ENCODE measurements around the gene IL12B.
"Not testable (repeated sequence)": the region's sequence is repeated elsewhere in the genome, so short reads cannot be mapped to it uniquely, and the experiment has no call there.

IL12B gene

DNA sequence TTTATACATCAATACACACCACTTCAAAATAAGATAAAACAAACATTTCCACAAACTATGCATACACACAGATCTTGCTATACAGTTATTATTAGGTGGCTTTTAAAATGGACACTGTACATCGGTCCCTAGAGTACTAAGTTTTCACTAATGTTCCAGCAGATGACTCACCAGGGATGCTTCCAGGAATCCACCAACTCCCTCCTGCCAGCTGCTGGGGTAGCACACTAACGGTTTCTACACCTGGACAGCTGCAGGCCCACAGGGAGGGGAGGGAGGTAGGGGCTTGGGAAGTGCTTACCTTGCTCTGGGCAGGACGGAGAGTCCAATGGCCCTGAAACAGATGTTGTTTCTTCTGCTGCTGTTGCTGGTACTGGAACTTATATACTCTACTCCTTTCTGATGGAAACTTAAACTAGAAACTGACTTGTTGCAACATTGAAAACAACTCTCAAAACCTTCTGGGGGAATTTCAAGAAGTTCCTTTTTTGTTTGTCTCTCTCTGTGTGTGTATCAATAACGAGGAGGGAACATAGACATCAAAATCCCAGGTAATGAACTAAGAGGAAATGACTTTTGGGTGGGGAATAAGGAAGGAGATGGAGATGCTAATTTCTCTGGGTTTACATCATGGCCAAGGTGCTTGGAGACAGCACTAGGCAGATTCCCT, at the start of gene IL12B:
Gene IL12B (minus strand): TSS at position 357 of the 670 bp plus-strand sequence. CDS start 3,705 bp downstream, outside the sequence.
- DNase-seq = no peak

DNA sequence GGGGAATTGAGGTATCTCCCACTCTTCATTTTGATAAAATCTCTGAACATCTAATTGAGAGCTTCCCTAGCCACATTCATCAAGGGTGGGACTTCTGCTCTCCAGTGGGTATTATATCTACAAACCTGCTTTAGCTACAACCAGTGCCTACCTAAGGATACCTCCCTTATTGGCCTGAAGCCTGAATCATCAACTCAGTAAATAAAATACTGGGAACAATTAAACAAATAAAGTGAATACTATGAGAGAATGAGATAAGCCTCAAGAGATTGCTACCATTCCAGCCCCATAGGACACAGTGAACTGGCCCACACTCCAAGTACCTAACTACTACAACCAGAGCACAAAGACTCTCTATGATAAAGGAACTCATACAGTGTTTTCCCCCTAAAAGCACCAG, 47.4 kb upstream of the IL12B start:
- DNase-seq = no peak

DNA sequence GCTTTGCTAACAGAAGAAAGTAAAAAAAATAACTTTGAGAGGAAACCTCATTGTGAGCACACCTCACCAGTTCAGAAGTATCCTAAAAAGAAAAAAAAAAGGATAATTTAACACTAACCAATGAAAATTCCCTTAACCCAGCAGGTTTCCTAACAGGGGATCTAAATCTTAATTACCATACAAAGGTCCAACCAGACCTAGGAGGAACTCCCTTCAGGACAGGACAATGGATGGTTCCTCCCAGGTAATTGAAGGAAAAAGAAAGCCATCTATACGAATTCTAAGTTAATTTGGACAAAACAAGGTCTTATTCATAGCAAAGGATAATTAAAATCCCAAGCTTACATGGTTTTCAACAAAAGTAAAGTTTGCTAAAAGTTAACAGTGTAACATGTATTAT, 37.6 kb upstream of the IL12B start:
- DNase-seq = not testable (repeated sequence)

DNA sequence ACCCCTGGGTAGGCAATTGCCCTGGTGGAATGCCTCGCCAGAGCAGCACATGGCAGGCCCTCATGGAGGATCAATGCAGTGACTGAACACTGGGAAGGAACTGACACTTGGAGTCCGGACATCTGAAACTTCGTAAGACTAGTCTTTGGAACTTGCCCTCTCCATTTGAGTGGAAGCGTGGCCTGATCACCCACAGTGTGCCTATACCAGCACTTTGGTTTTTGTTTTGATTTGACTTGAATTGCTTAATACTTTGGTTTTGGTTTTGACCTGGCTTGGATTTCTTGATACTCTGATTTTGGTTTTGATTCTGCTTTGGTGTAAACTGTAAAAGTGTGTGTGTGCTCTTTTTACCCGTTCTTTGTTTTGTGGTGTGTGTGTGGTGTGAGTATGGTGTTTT, 36.5 kb upstream of the IL12B start:
- not testable (repeated sequence) for DNase-seq

DNA sequence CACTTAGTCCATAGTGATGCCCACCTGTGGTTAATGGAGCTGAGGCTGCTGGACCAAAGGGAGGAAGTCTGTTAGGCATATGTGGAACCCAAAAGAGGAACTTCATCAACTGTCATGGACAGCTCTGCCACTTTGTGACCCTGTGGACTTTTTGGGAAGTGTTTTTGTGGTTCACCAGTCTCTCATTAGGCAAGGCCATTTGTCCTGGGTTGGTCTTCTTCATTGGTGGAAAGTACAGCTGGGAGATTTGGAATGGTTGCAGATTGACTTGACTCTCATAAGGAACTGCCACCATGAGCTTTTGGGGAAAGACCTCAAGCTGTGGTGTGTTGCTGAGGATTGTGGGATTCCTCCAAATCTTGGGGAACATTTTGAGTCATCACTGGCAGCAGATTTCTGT, 31.9 kb upstream of the IL12B start:
- no peak for DNase-seq

DNA sequence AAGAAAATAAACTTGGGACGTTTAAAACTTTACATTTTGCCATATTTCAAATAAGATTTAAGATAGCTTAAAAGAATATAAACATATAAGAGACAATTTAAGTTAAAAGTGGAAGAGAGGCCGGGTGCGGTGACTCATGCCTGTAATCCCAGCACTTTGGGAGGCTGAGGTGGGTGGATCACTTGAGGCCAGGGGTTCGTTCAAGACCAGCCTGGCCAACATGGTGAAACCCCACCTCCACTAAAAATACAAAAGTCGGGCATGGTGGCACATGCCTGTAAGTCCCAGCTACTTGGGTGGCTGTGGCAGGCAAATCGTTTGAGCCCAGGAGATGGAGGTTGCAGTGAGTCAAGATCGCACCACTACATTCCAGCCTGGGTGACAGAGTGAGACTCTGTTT, 29.6 kb upstream of the IL12B start:
- not testable (repeated sequence) for DNase-seq

DNA sequence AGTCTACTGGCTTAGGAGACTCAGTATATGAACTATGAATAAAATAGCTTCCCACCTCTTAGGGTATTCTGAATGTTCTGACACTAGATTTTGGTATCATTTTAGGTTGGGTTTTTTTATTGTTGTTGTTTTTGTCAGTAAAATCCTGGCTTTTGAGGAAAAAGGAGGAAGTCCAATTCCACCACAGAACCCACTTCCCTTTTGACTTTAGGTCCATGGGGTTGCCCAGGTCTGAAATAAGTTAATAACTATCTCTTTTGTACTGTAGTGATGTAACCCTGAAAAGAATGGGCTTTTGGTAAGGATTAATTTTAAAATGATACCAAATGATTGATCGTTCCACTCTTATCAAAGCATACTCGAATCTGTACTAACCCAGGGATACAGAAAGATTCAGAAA, 29.1 kb upstream of the IL12B start:
- DNase-seq = no peak

DNA sequence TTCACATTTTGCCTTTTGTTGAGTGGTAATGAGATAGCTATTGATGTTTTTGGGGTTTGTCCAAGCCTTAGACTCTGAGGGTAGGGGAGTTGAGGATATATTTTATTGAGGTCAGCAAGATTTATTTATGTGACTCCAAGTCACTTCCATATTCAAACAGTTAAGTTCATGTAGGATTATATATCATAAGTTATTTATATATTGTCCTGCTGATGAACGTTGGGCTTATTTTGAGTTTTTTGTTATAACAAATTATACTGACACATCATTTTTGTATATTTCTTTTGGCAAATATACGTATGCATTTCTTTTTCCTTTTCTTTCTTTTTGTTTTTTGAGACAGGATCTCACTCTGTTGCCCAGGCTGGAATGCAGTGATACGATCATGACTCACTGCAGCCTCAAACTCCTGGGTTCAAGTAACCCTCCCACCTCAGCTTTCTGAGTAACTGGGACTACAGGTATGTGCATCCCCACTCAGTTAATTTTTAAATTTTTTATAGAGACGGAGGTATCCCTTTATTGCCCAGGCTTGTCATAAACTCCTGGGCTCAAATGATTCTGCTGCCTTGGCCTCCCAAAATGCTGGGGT, 23.5 kb upstream of the IL12B start:
- DNase-seq = no peak

DNA sequence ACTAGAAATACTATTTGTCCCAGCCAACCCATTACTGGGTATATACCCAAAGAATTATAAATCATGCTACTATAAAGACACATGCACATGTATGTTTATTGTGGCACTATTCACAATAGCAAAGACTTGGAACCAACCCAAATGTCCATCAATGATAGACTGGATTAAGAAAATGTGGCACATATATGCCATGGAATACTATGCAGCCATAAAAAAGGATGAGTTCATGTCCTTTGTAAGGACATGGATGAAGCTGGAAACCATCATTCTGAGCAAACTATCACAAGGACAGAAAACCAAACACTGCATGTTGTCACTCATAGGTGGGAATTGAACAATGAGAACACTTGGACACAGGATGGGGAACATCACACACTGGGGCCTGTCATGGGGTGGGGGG, 20.4 kb upstream of the IL12B start:
- not testable (repeated sequence) for DNase-seq

DNA sequence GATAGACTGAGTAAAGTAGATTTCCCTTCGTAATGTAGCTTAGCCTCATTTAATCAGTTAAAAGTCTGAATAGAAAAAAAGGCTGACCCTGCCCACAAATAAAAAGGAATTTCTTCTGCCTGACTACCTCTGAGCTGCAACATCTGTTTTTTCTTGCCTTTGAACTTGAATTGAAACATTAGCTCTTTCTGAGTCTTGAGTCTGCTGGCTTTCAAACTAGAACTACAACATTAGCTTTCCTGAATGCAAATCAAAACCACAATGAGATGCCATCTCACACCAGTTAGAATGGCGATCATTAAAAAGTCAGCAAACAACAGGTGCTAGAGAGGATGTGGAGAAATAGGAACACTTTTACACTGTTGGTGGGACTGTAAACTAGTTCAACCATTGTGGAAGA, 19.9 kb upstream of the IL12B start:
- not testable (repeated sequence) for DNase-seq

DNA sequence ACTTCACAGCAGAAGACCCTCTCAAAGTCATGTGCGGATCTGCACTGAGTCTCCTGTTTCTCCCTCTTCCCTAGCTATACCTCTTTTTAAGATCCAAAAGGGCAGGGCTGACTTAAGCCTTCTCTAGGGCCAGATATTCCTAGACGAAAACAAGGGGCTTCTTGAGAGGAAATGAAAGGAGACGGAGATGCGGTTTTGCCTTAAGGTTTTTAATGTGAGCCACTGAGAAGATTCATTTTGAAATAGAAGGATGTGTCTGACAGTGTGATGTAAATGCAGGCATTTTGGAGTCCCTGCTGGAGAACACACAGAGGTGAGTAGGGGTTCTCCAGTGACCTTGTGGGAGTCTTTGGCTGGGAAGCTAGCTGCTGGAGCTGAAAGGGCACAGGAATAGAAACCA, 15.6 kb upstream of the IL12B start:
- DNase-seq = no peak

DNA sequence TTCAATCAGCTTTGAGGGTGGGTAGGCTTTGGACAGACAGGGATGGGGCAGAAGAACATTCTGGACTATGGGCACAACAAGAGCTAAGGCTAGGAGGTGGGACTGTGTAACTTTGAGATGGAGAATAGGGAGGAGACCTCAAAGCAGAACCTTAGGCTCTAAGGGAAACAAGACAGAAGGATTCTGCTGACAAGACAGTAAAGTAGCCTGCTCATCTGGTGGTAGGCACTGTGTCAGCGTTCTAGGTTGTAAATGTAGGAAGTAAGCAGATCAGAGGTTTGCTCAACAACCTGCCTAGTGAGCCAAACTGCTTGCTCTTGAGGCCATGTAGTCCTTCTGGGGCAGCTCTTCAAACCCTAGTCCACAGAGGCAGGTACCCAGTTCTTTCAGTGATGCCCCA, 15.0 kb upstream of the IL12B start:
- no peak for DNase-seq

DNA sequence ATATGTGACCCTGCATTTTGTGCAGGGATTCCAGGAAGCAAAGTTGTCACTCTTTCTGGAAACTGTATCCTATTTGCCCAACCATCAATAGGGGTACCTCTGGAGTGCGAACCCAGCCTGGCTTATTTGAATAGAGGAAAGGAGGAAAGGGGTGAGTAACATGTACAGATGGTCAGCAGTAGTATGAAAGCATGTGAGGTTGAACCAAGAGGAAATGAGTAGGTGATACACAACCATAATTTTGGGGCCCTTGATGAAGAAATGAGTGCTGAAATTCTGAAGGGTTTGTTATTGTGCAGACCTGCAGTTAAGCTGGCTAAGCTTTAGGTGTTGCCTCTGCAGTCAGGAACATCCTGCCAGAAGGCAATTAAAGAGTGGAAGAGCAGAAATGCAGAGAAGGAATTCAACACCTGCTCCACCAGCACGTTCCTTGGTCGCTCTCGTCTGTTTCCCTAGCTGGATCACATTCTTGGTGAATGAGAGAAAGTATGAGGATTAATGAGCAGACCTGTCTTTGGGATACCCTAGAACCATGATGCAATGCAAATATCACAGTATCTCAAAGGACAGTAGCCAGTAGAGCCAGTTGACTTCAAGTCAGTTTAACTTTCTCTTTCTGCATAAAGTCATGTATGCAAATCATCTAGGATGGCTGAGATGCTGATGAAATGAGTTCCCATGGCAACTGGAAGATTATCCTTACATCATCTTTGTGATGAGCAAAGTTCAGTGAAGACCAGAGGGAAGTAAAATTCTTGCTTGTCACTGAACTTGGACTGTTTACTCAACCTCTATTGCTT, 13.2 kb upstream of the IL12B start:
- DNase-seq = no peak

DNA sequence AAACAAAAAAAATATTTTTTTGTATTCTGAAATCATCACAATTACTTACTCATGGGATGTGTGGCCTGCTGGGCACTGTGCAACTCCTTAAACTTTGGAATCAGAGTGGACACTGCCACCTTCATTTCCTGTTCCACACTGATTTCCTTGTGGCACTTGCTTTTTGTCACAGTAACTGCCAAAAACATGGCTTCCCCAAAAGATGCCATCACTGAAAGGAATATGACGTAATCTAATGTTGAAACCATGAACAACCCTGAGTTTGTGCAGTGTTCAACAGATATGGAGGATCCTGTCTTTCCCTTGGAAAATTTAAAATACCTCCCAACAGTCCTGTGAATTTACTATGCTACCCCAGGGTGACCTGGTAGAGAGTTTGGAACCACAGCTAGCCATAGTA, 12.6 kb upstream of the IL12B start:
- no peak for DNase-seq

DNA sequence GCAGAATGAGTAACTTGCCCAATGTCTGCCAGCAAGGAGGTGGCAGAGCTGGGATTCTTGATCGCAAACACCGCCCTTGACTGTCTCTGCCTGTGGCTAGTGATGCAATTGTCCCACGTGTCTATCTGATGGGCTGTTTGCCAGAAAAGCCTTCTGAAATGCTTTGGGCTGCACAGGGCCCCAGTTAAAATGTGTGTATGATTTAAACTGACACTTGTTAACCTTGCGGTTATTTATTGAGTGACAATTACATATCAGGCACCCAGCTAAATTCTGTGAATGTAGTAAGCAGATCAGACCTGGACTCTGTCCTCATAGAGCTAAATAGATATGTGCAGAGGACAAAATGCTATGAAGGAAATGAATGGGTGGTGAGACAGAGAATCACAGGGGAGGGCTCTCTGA, 11.6 kb upstream of the IL12B start:
- peak; percentile 66 for DNase-seq

DNA sequence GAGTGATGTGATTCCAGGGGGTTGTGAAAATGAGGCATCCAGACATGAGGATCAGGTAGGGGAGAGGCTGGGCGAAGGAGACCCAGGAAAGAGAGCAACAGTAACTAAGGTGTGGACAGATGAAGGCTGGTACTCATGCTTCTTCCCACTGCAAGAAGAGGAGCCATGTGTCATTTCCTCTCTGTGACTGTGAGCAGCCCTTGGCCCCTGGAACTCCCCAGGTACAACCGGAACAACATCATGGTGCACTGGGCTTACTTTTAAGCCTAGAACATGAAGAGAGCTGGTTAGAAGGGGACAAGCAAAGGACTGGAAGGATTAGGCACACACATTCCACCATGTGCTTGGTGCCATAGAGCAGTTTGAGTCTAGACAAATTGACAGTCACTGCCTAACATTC, 10.9 kb upstream of the IL12B start:
- no peak for DNase-seq

DNA sequence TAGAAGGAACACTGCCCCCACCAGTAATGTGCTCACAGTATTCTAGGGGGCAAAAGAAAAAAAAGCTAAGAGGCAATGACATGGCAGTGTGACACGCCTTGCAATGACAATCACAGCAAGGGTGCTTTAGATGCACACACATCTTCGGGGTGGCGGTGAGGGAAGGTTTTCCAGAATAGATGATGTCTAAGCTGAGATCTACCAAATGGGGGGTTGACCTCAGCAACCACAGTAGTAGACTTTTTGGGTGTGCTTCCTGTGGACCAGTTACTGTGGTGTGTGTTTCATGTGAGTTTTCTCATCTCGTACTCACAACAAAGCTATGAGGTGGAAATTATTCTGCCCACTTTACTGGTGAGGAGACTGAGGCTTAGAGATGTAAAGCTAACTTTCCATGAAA, 10.2 kb upstream of the IL12B start:
- DNase-seq = no peak

DNA sequence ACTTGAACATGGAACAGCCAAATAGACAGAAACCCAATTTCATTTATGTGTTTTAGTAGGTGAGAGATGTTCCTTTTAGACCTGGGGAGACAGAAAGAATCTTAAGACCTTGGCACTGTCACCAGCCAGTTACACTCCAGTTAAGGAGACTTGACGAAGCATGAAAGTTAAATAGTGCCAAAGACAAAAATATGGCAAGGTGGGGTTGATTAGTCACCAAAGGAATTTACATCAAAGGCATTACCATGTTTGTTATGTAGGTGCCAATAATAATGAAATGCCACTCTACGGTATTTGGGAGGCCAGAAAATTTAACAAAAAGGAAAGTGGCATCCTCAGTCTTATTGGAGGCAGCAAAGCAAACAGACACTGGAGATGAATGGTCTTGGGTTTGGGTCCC, 9.2 kb upstream of the IL12B start:
- DNase-seq = no peak

DNA sequence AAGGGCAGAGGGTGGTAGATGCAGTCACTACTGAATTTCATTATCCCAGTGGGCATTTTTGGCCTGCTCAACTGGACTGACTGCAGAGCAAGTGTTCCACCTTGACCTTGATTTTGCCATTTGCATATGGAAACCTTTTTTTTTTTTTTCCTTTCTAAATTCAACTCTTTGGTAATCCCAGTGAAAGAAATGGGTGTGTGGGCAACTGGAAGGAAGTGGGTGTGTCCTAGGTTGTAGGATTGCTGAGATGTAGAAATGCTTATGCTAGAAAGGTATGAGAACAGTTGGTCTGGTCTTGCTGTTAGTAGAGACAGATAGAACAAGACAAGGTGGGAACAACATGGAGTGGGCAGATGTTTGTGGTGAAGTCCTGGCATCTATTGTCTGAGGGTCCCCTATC, 7.8 kb upstream of the IL12B start:
- no peak for DNase-seq

DNA sequence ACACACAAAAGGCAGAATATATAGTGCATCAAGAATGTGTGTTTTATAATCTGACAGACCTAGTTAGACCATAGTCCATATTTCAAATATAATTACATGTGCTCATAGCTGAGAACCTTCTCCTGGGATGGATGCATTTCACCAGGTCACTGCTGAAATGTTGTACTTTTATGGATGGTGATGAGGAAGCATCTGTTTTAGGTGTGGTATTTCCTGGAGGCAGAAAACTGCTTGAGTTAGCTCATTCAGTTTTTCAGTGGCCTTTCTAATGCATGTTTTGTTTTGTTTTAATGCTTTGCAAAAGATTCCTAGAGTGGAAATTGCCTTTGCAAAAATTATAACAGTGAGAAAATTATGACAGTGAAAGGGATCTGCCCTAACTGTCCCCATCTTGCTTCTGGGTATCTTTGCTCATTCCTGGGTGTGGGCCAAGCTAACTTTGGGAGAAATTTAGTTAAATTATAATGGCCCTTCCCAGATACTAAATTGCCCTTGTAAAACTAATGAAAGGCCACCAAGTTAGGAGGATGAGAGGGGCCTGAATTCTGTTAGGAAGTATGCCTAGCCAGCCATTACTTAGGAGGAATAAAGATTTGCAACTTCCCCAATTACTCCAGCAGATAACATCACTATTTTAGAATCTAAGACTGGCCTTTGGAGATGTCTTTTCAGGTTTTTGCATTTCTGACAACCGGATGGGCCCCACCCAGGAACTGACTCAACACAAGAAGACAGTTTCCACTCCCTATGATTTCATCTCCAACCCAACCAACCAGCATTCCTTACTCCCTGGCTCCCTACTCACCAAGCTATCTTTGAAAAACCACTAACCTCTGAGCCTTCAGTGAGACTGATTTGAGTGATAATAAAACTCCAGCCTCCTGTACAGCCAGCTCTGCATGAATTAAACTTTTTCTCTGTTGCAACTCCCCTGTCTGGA, 7.0 kb upstream of the IL12B start:
- DNase-seq = no peak

DNA sequence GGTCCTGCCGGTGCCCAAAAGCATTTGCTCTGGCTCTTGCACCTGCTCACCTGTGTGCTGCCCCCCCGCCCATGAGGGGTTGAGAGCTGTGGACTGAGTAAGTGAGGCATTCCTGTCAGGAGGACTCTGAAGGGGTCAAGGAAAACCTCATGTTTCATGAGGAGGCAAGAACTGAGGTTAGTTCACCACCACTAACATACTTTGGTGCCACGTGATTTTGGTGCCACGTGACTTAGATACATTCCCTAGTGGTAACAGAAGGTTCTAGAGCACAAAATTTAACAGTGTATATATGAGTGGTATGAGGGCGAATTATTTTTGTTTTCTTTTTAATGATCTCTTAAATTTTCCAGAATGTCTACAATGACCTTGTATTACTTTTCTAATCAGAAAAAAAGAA, 6.3 kb upstream of the IL12B start:
- no peak for DNase-seq

DNA sequence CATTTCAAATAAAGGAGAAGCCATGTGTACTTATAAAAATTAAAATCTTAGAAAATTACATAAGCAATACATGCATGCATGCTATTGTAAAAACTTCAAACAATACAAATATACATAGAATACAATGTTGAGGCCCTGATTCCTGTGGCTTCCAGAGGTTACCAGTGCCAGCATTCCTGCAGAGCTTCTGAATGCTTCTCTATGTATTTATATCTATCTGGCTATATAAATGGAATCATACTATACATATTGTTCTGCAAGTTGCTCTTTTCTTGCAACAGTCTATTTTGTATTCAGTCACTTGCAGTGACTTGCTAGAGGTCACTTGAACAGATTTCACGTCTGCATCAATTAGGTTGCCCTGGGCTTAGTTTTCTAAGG, 3.2 kb upstream of the IL12B start:
- no peak for DNase-seq

Measured in T1000 (cell line).